HepG2 (cell line): Measurements from ENCODE around the gene CSNK2A1. TPM values are rescaled to one million over a fixed set of nuclear protein-coding genes. Genes with fewer than 3 reads are reported as not detected.
A peak's percentile ranks its signal among the peaks of the same experiment; 100 is the strongest.

Source experiments
- ATAC-seq: fragments of 200-7000 bp; cut with Tn5 transposase; 3 replicates; pipeline ENCODE4 v1.9.1; 2020; ENCODE audit warnings: mild to moderate bottlenecking, moderate library complexity
- Bru-seq: library from RNA; stranded (reverse); fragments of 400-500 nt; gene quantifications from one replicate; lab custom pipeline; 2021; lab: Mats Ljungman, UMichigan
- BruChase-seq, 2 experiments: library from RNA; stranded (reverse); fragments of 400-500 nt; gene quantifications; one replicate each; lab custom pipeline; 2021; lab: Mats Ljungman, UMichigan
- BruUV-seq: library from RNA; stranded (reverse); fragments of 400-500 nt; replicated peaks from 2 replicates; lab custom pipeline; 2021; lab: Mats Ljungman, UMichigan
- CTCF ChIA-PET: fragments of 300-600 bp; formaldehyde crosslinking; extraction: SDS; loops from one replicate; lab custom pipeline; 2021; ENCODE audit warnings: low total read pairs, inconsistent platforms, low intra/inter-chr PET ratio; lab: Yijun Ruan, JAX
- POLR2A ChIA-PET: fragments of 350-600 bp; sonication (Branson Sonifier 250); formaldehyde crosslinking; loops from one replicate; lab custom pipeline; 2020; ENCODE audit warnings: antibody characterized with exemption, inconsistent platforms; lab: Yijun Ruan, JAX
- DNase-seq: peaks from one replicate; pipeline ENCODE4 v3.0.0-alpha.2; 2015; ENCODE audit warnings: low spot score
- FAIRE-seq: peaks from 3 replicates; lab custom pipeline; 2011; peaks lifted over from hg19 to GRCh38; lab: Jason Lieb, UNC
- H2AFZ ChIP-seq: one replicate; pipeline ENCODE4 v1.6.1; 2011; ENCODE audit warnings: low read length, inconsistent platforms
- H3K27ac ChIP-seq: fragments of 300-600 bp; 3 replicates; pipeline ENCODE4 v1.8.0; 2011; ENCODE audit warnings: mixed run types, mild to moderate bottlenecking, mixed read lengths, low read length, inconsistent platforms; ENCODE audit not compliant: insufficient read depth; ENCODE audit errors: extremely low read length
- H3K27me3 ChIP-seq, 2 experiments: fragments of 200-600 bp in 1 of 2; 2 replicates in 1 of 2; 3 replicates in 1 of 2; pipeline versions ENCODE4 v1.6.0 to v1.8.0; 2011; ENCODE audit warnings: low read length in 2 of 2, mild to moderate bottlenecking in 2 of 2, moderate library complexity in 2 of 2, inconsistent platforms in 1 of 2; ENCODE audit not compliant: insufficient read depth in 2 of 2, control insufficient read depth in 1 of 2
- H3K36me3 ChIP-seq, 2 experiments: fragments of 200-600 bp in 1 of 2; replicated peaks in 1 of 2; 2 replicates in 1 of 2; 3 replicates in 1 of 2; pipeline versions ENCODE4 v1.5.1 to v1.8.0; 2011; ENCODE audit warnings: low read length in 2 of 2, inconsistent platforms in 1 of 2; ENCODE audit not compliant: insufficient read depth in 2 of 2, control insufficient read depth in 1 of 2
- H3K4me1 ChIP-seq: 2 replicates; pipeline ENCODE4 v1.5.1; 2012; ENCODE audit warnings: low read length, inconsistent platforms; ENCODE audit not compliant: insufficient read depth
- H3K4me2 ChIP-seq: 2 replicates; pipeline ENCODE4 v1.6.0; 2011; ENCODE audit warnings: low read depth, low read length, inconsistent platforms
- H3K4me3 ChIP-seq, 3 experiments: fragments of 200-600 bp in 1 of 3; sonication (generic), shearing (Covaris generic) in 1 of 3; replicated peaks in 1 of 3; 2 replicates each; pipeline ENCODE4 v1.5.1; 2011 to 2016; ENCODE audit warnings: low read length in 3 of 3, inconsistent platforms in 2 of 3, low read depth in 2 of 3, mild to moderate bottlenecking in 2 of 3, control low read depth in 1 of 3, mixed read lengths in 1 of 3; ENCODE audit not compliant: insufficient read depth in 1 of 3
- H3K79me2 ChIP-seq: one replicate; pipeline ENCODE4 v1.6.1; 2011; ENCODE audit warnings: low read length, inconsistent platforms; ENCODE audit not compliant: insufficient read depth
- H3K9ac ChIP-seq: 2 replicates; pipeline ENCODE4 v1.6.0; 2011; ENCODE audit warnings: mild to moderate bottlenecking, low read depth, low read length, inconsistent platforms; ENCODE audit not compliant: insufficient read depth
- H3K9me3 ChIP-seq: 2 replicates; pipeline ENCODE4 v1.5.1; 2012; ENCODE audit warnings: mild to moderate bottlenecking, low read length
- H4K20me1 ChIP-seq: 2 replicates; pipeline ENCODE4 v1.6.0; 2011; ENCODE audit warnings: inconsistent platforms, mild to moderate bottlenecking, low read length, moderate library complexity; ENCODE audit not compliant: insufficient read depth
- ADNP ChIP-seq: sonication (generic); formaldehyde crosslinking; IDR thresholded peaks from 2 replicates; pipeline ENCODE4 v1.4.0; 2020; ENCODE audit warnings: missing genetic modification reagents
- ARNT ChIP-seq: fragments of 450-650 bp; IDR thresholded peaks from 2 replicates; pipeline ENCODE4 v1.6.1; 2017
- JDP2 ChIP-seq: sonication (generic); formaldehyde crosslinking; IDR thresholded peaks from 2 replicates; pipeline ENCODE4 v1.8.1; 2022; ENCODE audit warnings: missing genetic modification reagents, borderline replicate concordance
- NCOR1 ChIP-seq: fragments of 200-600 bp; sonication (generic); IDR thresholded peaks from 2 replicates; pipeline ENCODE4 v1.7.0; 2017; ENCODE audit warnings: antibody characterized with exemption, low read length, borderline replicate concordance
- SPEN ChIP-seq: sonication (generic); formaldehyde crosslinking; IDR thresholded peaks from 2 replicates; pipeline ENCODE4 v1.5.1; 2020; ENCODE audit warnings: low read depth, mild to moderate bottlenecking, missing genetic modification reagents
- SRSF9 ChIP-seq: fragments of 200-400 bp; formaldehyde crosslinking; IDR thresholded peaks from 2 replicates; pipeline ENCODE4 v1.6.1; 2018; ENCODE audit warnings: borderline replicate concordance, mild to moderate bottlenecking, low read depth, low read length; ENCODE audit not compliant: insufficient read depth, poor library complexity, severe bottlenecking
- ZBTB38 ChIP-seq: sonication (generic); formaldehyde crosslinking; IDR thresholded peaks from 2 replicates; pipeline ENCODE4 v1.5.1; 2020; ENCODE audit warnings: mild to moderate bottlenecking, missing genetic modification reagents
- ZEB1 ChIP-seq: IDR thresholded peaks from 2 replicates; pipeline ENCODE4 v1.6.1; 2012; ENCODE audit warnings: mild to moderate bottlenecking, low read depth, inconsistent platforms; ENCODE audit not compliant: insufficient replicate concordance
- ZNF350 ChIP-seq: sonication (generic); formaldehyde crosslinking; IDR thresholded peaks from 2 replicates; pipeline ENCODE4 v1.4.0; 2020; ENCODE audit warnings: mild to moderate bottlenecking, low read depth, missing genetic modification reagents, borderline replicate concordance
- WGBS: methylation state at CpG from one replicate; pipeline ENCODE4 v1.1.6; 2017; ENCODE audit warnings: low lambda C conversion rate; 5-methylcytosine and 5-hydroxymethylcytosine counted together
- in situ Hi-C: cut with HindIII; loops from 2 replicates; pipeline ENCODE4 v1.10.0; 2017; ENCODE audit warnings: low pct_unique_long_range_greater_than_20kb; ENCODE audit not compliant: extremely low pct_ligation_motif_present
- intact Hi-C: fragments of 100-400 bp; cut with micrococcal nuclease; formaldehyde crosslinking; loops from one replicate; pipeline ENCODE4 v1.10.0; 2022; ENCODE audit not compliant: unreplicated experiment
- long read RNA-seq, 2 experiments: library from RNA in 1 of 2; library from polyadenylated mRNA in 1 of 2; stranded (forward) in 1 of 2; unstranded in 1 of 2; transcript quantifications; one replicate each; pipeline ENCODE4 v2.0.0, GENCODE V29; 2019 to 2022
- polyA minus RNA-seq, 3 experiments: library from RNA; depleted of rRNA, polyadenylated mRNA; stranded (reverse); fragments of >200 nt; gene quantifications; 2 replicates each; pipeline ENCODE4 v1.2.3, GENCODE V29; 2011; ENCODE audit warnings: low replicate concordance in 1 of 3
- polyA plus RNA-seq, 8 experiments: library from polyadenylated mRNA; depleted of rRNA in 3 of 8; stranded (reverse) in 7 of 8; unstranded in 1 of 8; fragments of >200 nt; fragmentation: Illumina TruSeq in 4 of 8; extraction: Trizol in 4 of 8; gene quantifications; 2 replicates each; pipeline versions ENCODE4 v1.2.1 to v1.2.3, GENCODE V29; 2011 to 2016; ENCODE audit warnings: low read depth in 4 of 8, missing spikeins in 1 of 8, mixed read lengths in 1 of 8; ENCODE audit not compliant: insufficient read depth in 1 of 8
- total RNA-seq, 5 experiments: library from RNA; depleted of rRNA; stranded (reverse); fragments of >200 nt; fragmentation: Illumina TruSeq; extraction: Trizol; gene quantifications; 2 replicates each; pipeline ENCODE4 v1.2.3, GENCODE V29; 2016; ENCODE audit warnings: low read depth in 1 of 5
- TF ChIP-seq, protein P1 (sequence below): sonication (generic); formaldehyde crosslinking; IDR thresholded peaks from 2 replicates; pipeline ENCODE4 v1.8.1; 2023; ENCODE audit warnings: mild to moderate bottlenecking, missing genetic modification reagents
- TF ChIP-seq, protein P2 (sequence below): sonication (generic); formaldehyde crosslinking; IDR thresholded peaks from 2 replicates; pipeline ENCODE4 v1.5.1; 2020; ENCODE audit warnings: missing genetic modification reagents, mild to moderate bottlenecking, borderline replicate concordance

Gene CSNK2A1
- total RNA-seq (2016; rRNA removed; fragmentation: Illumina TruSeq; extraction: Trizol), result 231 and 288 TPM in 2 replicates
- total RNA-seq (2016; cell fraction: cytosol; rRNA removed; fragmentation: Illumina TruSeq; extraction: Trizol; ENCODE audit: low read depth), result 61.5 and 68.7 TPM in 2 replicates
- total RNA-seq (2016; cell fraction: insoluble cytoplasmic fraction; rRNA removed; fragmentation: Illumina TruSeq; extraction: Trizol), result 223 and 276 TPM in 2 replicates
- total RNA-seq (2016; cell fraction: membrane; rRNA removed; fragmentation: Illumina TruSeq; extraction: Trizol), result 134 and 154 TPM in 2 replicates
- total RNA-seq (2016; cell fraction: nucleus; rRNA removed; fragmentation: Illumina TruSeq; extraction: Trizol), result 168 and 193 TPM in 2 replicates
- 131 and 153 TPM in 2 replicates for polyA plus RNA-seq (2011; rRNA removed)
- polyA plus RNA-seq (2011; cell fraction: cytosol; rRNA removed), result 111 and 139 TPM in 2 replicates
- polyA plus RNA-seq (2011; cell fraction: nucleus; rRNA removed), result 88.9 and 104 TPM in 2 replicates
- polyA plus RNA-seq (2012), result 170 and 173 TPM in 2 replicates
- polyA plus RNA-seq (2016; cell fraction: cytosol; fragmentation: Illumina TruSeq; extraction: Trizol; ENCODE audit: low read depth), result 29.0 and 30.9 TPM in 2 replicates
- polyA plus RNA-seq (2016; cell fraction: insoluble cytoplasmic fraction; fragmentation: Illumina TruSeq; extraction: Trizol; ENCODE audit: low read depth), result 222 and 255 TPM in 2 replicates
- polyA plus RNA-seq (2016; cell fraction: membrane; fragmentation: Illumina TruSeq; extraction: Trizol; ENCODE audit: low read depth), result 56.7 and 58.4 TPM in 2 replicates
- 145 and 159 TPM in 2 replicates for polyA plus RNA-seq (2016; cell fraction: nucleus; fragmentation: Illumina TruSeq; extraction: Trizol; ENCODE audit: insufficient read depth, low read depth)
- 131 and 343 TPM in 2 replicates for polyA minus RNA-seq (2011; rRNA and poly(A)+ RNA removed; ENCODE audit: low replicate concordance)
- polyA minus RNA-seq (2011; cell fraction: cytosol; rRNA and poly(A)+ RNA removed), result 168 and 178 TPM in 2 replicates
- 284 and 317 TPM in 2 replicates for polyA minus RNA-seq (2011; cell fraction: nucleus; rRNA and poly(A)+ RNA removed)
- percentile 97 among the genes with signal in this experiment for Bru-seq, nascent RNA
- BruChase-seq, experiment 1, labeled RNA remaining after a 6-hour chase, result percentile 97 among the genes with signal in this experiment
- percentile 97 among the genes with signal in this experiment for BruChase-seq, experiment 2, labeled RNA remaining after a 2-hour chase
- long read RNA-seq, experiment 1, full-length matches to known transcripts, result 89 of 120 reads
- long read RNA-seq, experiment 1, partial matches to known transcripts, result 7 of 120 reads
- long read RNA-seq, experiment 1, other reads (novel, unspliced or antisense), result 24 of 120 reads
- long read RNA-seq, experiment 2, full-length matches to known transcripts, result 100 of 298 reads
- long read RNA-seq, experiment 2, partial matches to known transcripts, result 28 of 298 reads
- long read RNA-seq, experiment 2, other reads (novel, unspliced or antisense), result 170 of 298 reads

DNA sequence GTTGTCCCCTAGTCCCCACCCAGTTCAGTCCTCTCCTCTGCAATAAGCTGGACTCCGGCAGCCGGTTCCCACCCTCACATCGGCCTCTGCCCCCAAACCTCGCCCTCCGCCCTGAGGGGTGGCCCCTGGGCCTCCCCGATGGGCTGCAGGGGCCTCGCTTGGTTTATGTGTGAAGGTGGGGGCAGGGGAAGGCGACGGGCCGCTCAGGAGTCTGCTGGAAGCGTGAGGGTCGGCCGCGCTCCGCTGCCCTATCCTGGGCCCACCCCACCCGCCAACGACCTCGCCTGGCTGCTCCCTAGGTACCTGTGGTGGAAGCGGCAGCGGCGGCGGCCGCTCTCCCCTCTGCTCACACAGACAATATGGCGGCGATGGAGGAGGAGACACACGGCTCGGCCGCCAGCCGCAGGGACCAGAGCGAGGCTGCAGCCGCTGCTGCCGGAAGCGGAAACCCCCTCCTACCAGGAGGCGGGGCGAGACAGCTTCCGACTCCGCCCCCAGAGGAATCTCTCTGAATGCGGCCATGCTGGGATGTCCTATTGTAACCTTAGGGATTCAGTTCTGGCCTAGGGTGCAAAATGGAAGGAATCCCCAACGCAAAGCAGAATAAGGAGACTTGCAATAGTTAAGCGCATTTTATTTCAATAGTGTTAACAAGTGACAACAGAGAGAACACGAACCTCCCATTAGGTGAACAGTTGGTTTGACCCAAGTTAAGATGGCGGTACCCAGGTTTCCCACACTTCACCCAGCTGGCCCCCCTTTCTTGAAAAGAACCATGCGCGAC, at the start of gene CSNK2A1:
Gene CSNK2A1, minus strand, starts transcription at position 422 of the 784 bp plus-strand sequence. CDS start 35,239 bp downstream, outside the sequence.
- Histone ChIP-seq H3K9me3 (no peaks in the 10 kb centered on the region), H3K27ac (peak within 1 kb of the TSS; percentile 90), H3K79me2 (peaks cover 46% of the 10 kb centered on the region), H3K9ac (peak within 1 kb of the TSS; percentile 95), H3K4me2 (peak within 1 kb of the TSS; percentile 81), H2AFZ (peak within 1 kb of the TSS; percentile 95), H4K20me1 (peaks cover 45% of the 10 kb centered on the region), H3K36me3 (peaks cover 4 to 8% of the 10 kb centered on the region in 2 experiments; a peak in 2 of 5 replicates), H3K27me3 (peaks cover 0 to 7% of the 10 kb centered on the region in 2 experiments; a peak in 1 of 5 replicates), H3K4me3 (peak within 1 kb of the TSS; percentile 88 to 98 (median 96)), H3K4me1 (peaks cover 50% of the 10 kb centered on the region)
- BruUV-seq, result no TSS peak
- in situ Hi-C loops (no loop called here), intact Hi-C loops (loop anchor here (5.0 kb wide), 2 partner anchors 41 to 104 kb away; no protein-coding TSS in a partner anchor)
- 2% methylated on average over 42 of the region's 44 CpGs for WGBS
- CTCF ChIA-PET, result no interaction called here
- ATAC-seq (peak; percentile 99), DNase-seq (peak; percentile 95), FAIRE-seq (peak; percentile 90)
- POLR2A ChIA-PET, result interaction anchor here (0.6 to 2.4 kb wide), 25 partner anchors 9 to 782 kb away, joined by 3 to 23 read pairs (median 4); partner anchors contain the start of genes NRSN2 and SRXN1
- peak; percentile 87; the same call in 1 of the 2 replicates for TF ChIP-seq SPEN (CRISPR knock-in tag)
- TF ChIP-seq SRSF9, result no peak
- no peak for TF ChIP-seq ADNP (CRISPR knock-in tag)
- TF ChIP-seq ARNT, result no peak
- TF ChIP-seq, protein P1, sequence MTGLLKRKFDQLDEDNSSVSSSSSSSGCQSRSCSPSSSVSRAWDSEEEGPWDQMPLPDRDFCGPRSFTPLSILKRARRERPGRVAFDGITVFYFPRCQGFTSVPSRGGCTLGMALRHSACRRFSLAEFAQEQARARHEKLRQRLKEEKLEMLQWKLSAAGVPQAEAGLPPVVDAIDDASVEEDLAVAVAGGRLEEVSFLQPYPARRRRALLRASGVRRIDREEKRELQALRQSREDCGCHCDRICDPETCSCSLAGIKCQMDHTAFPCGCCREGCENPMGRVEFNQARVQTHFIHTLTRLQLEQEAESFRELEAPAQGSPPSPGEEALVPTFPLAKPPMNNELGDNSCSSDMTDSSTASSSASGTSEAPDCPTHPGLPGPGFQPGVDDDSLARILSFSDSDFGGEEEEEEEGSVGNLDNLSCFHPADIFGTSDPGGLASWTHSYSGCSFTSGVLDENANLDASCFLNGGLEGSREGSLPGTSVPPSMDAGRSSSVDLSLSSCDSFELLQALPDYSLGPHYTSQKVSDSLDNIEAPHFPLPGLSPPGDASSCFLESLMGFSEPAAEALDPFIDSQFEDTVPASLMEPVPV (CRISPR knock-in tag), result peak; percentile 91
- peak; percentile 99 for TF ChIP-seq ZNF350 (CRISPR knock-in tag)
- TF ChIP-seq ZBTB38 (CRISPR knock-in tag), result peak; percentile 88
- no peak; the same call in 1 of the 2 replicates for TF ChIP-seq JDP2
- peak; percentile 25; the same call in 1 of the 2 replicates for TF ChIP-seq NCOR1
- no peak for TF ChIP-seq ZEB1
- TF ChIP-seq, protein P2, sequence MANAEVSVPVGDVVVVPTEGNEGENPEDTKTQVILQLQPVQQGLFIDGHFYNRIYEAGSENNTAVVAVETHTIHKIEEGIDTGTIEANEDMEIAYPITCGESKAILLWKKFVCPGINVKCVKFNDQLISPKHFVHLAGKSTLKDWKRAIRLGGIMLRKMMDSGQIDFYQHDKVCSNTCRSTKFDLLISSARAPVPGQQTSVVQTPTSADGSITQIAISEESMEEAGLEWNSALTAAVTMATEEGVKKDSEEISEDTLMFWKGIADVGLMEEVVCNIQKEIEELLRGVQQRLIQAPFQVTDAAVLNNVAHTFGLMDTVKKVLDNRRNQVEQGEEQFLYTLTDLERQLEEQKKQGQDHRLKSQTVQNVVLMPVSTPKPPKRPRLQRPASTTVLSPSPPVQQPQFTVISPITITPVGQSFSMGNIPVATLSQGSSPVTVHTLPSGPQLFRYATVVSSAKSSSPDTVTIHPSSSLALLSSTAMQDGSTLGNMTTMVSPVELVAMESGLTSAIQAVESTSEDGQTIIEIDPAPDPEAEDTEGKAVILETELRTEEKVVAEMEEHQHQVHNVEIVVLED, result peak; percentile 51; the same call in 1 of the 2 replicates
